ENCODE results near the gene ODAM.

GRCh38 chr4:70251945-70252277 lies 56.4 kb downstream of the ODAM start:
- no peak for TF ChIP-seq CTCF (IDR thresholded peaks at IDR 0.05)
- no peak for TF ChIP-seq POLR2A (IDR thresholded peaks at IDR 0.05)
